Measurements from ENCODE around the gene ORC6.

GRCh38 chr16:46686815-46687473 is 2.5 kb upstream of the ORC6 start:
- TF ChIP-seq, protein P1, sequence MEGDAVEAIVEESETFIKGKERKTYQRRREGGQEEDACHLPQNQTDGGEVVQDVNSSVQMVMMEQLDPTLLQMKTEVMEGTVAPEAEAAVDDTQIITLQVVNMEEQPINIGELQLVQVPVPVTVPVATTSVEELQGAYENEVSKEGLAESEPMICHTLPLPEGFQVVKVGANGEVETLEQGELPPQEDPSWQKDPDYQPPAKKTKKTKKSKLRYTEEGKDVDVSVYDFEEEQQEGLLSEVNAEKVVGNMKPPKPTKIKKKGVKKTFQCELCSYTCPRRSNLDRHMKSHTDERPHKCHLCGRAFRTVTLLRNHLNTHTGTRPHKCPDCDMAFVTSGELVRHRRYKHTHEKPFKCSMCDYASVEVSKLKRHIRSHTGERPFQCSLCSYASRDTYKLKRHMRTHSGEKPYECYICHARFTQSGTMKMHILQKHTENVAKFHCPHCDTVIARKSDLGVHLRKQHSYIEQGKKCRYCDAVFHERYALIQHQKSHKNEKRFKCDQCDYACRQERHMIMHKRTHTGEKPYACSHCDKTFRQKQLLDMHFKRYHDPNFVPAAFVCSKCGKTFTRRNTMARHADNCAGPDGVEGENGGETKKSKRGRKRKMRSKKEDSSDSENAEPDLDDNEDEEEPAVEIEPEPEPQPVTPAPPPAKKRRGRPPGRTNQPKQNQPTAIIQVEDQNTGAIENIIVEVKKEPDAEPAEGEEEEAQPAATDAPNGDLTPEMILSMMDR (IDR thresholded peaks at IDR 0.05) = no peak
- TF ChIP-seq GABPB1 (CRISPR knock-in tag; IDR thresholded peaks at IDR 0.05) (no peak), RORB (CRISPR knock-in tag; IDR thresholded peaks at IDR 0.05) (no peak)
